Activated naive CD4-positive, alpha-beta T cell treated with anti-CD3 and anti-CD28 coated beads, Interleukin-2, amount 50 U/mL, for 16 hours (primary cell): Measurements from ENCODE around the gene CUBN.

Source experiments
- DNase-seq: peaks from one replicate; pipeline ENCODE4 v3.0.0-alpha.2; 2020

Gene CUBN

GRCh38 chr10:16811765-16812164 lies 317.8 kb downstream of the CUBN start:
- DNase-seq, result no peak

- no peak for DNase-seq
These were observed 318.3 kb downstream of the CUBN start for GRCh38 chr10:16811292-16811691.

- DNase-seq, result peak; percentile 60
These were observed 320.4 kb downstream of the CUBN start for GRCh38 chr10:16809074-16809718.

- DNase-seq, result no peak
These were observed 325.5 kb downstream of the CUBN start for GRCh38 chr10:16804123-16804522.

- no peak for DNase-seq
These were observed 326.1 kb downstream of the CUBN start for GRCh38 chr10:16803464-16803863.

- DNase-seq, result no peak
These were observed 330.0 kb downstream of the CUBN start for GRCh38 chr10:16799621-16800020.

- no peak for DNase-seq
These were observed 331.0 kb downstream of the CUBN start for GRCh38 chr10:16798571-16798970.

GRCh38 chr10:16795410-16796073 lies 334.1 kb downstream of the CUBN start:
- DNase-seq, result no peak

- DNase-seq, result no peak
These were observed 335.6 kb downstream of the CUBN start for GRCh38 chr10:16794005-16794404.

- no peak for DNase-seq
These were observed 336.9 kb downstream of the CUBN start for GRCh38 chr10:16792675-16793074.

- DNase-seq, result no peak
These were observed 339.8 kb downstream of the CUBN start for GRCh38 chr10:16789765-16790164.

GRCh38 chr10:16789261-16789660 lies 340.4 kb downstream of the CUBN start:
- DNase-seq, result no peak

- DNase-seq, result no peak
These were observed 340.8 kb downstream of the CUBN start for GRCh38 chr10:16788778-16789177.

- no peak for DNase-seq
These were observed 341.5 kb downstream of the CUBN start for GRCh38 chr10:16788125-16788524.

GRCh38 chr10:16787361-16787791 lies 342.2 kb downstream of the CUBN start:
- peak; percentile 59 for DNase-seq

- DNase-seq, result no peak
These were observed 349.2 kb downstream of the CUBN start for GRCh38 chr10:16780338-16780880.

- DNase-seq, result peak; percentile 84
These were observed 350.2 kb downstream of the CUBN start for GRCh38 chr10:16779384-16779915.

- DNase-seq, result no peak
These were observed 351.9 kb downstream of the CUBN start for GRCh38 chr10:16777473-16778370.

GRCh38 chr10:16776896-16777295 lies 352.7 kb downstream of the CUBN start:
- no peak for DNase-seq
